Esophagus muscularis mucosa (tissue), 3 donors: Measurements from ENCODE around the gene TRIM24.

Source experiments
- EP300 ChIP-seq: sonication (generic); formaldehyde crosslinking; IDR thresholded peaks from one replicate; pipeline ENCODE4 v1.6.1; 2017; ENCODE audit warnings: antibody characterized with exemption
- TF ChIP-seq, protein P1 (sequence below), 3 experiments: fragments of 200-600 bp in 2 of 3; fragments of 450-650 bp in 1 of 3; sonication (generic) in 2 of 3; IDR thresholded peaks; one replicate each; pipeline ENCODE4 v1.5.1; 2017 to 2019; ENCODE audit warnings: antibody characterized with exemption in 3 of 3, mild to moderate bottlenecking in 2 of 3, moderate library complexity in 1 of 3

DNA sequence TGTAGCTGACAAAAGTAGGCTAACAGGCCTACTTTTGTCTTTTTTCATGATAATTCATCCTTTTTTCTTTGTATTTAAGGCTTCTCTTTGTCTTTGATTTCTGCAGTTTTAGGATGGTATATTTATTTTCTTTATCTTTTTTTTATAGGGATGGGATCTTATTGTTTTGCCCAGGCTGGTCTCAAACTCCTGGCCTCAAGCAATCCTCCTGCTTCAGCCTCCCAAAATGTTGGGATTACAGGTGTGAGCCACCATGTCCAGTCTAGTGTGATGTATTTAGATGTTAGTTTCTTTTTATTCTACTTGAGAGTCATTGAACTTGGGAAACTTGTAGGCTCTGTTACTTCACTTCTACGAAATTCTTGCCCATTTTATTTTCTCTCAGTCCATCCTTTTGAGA is 35.4 kb downstream of the TRIM24 start:
- TF ChIP-seq, protein P1, sequence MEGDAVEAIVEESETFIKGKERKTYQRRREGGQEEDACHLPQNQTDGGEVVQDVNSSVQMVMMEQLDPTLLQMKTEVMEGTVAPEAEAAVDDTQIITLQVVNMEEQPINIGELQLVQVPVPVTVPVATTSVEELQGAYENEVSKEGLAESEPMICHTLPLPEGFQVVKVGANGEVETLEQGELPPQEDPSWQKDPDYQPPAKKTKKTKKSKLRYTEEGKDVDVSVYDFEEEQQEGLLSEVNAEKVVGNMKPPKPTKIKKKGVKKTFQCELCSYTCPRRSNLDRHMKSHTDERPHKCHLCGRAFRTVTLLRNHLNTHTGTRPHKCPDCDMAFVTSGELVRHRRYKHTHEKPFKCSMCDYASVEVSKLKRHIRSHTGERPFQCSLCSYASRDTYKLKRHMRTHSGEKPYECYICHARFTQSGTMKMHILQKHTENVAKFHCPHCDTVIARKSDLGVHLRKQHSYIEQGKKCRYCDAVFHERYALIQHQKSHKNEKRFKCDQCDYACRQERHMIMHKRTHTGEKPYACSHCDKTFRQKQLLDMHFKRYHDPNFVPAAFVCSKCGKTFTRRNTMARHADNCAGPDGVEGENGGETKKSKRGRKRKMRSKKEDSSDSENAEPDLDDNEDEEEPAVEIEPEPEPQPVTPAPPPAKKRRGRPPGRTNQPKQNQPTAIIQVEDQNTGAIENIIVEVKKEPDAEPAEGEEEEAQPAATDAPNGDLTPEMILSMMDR (IDR thresholded peaks at IDR 0.05): no peak
- TF ChIP-seq EP300: no peak
